ENCODE measurements around the gene ARHGEF3.

- TF ChIP-seq POLR2A (IDR thresholded peaks at IDR 0.05; ENCODE audit: extremely low read depth, insufficient read length) = no peak
- no peak for TF ChIP-seq CTCF (IDR thresholded peaks at IDR 0.05; ENCODE audit: low read depth, low read length)
- no peak for TF ChIP-seq MYC (IDR thresholded peaks at IDR 0.05; ENCODE audit: low read depth, low read length)
- TF ChIP-seq MAX (IDR thresholded peaks at IDR 0.05; ENCODE audit: low read depth, low read length) = no peak
These were observed 29.8 kb upstream of the ARHGEF3 start for GRCh38 chr3:56831572-56831971.

All from NB4 (cell line).